Stimulated activated CD4-positive, alpha-beta T cell treated with anti-CD3 and anti-CD28 coated beads, Interleukin-4, amount 100 ng/mL, for 48 hours (primary cell): ENCODE measurements around the gene RAB3C.
"Not testable (repeated sequence)": the region's sequence is repeated elsewhere in the genome, so short reads cannot be mapped to it uniquely, and the experiment has no call there.

ENCODE experiments used
- DNase-seq, 2 donors: peaks; one replicate each; pipeline ENCODE4 v3.0.0-alpha.2; 2020; ENCODE audit warnings: low read depth in 2 of 2

Gene RAB3C

DNA sequence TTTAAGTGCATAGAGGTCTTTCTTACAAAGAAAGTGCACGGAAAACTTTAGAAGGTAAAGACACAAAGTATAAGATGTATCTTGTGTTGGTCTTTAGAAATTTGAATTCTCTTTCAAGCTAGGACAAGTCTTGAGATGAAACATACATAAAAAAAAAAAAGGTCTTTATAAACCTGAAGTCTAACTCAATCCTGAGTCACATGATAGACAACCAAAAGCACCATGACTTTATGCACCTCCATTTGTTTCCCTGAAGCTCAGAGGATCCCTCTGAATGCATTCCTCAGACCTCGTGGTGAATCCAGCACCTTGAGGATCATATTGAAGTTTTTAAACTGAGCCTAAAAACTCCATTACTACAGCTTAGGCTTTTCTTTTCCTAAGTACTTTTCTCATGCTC, 91.8 kb downstream of the RAB3C start:
- DNase-seq: no peak

- no peak for DNase-seq
Observed at GRCh38 chr5:58675341-58675740, 92.5 kb downstream of the RAB3C start.

- DNase-seq: no peak
Observed at GRCh38 chr5:58677650-58678049, 94.8 kb downstream of the RAB3C start.

GRCh38 chr5:58680503-58680902, 97.6 kb downstream of the RAB3C start:
- DNase-seq: no peak

DNA sequence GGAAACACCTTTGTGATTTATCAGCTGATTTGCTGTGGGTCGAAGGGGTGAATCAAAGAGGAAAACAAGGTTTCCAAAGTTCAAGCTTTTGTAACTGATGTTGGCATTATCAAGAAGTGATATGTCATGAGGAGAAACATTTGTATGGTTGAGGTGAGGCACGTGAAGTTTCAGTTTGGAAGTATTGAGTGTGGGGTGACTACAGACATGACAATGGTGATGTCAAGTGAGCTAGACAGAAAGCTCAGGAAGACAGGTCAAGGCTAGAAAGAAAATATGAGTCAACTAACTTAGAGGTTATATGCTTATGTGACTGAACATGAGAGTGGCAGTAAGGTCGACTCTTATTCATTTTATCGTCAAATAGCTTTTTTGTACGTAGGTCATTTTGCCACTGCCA, 99.1 kb downstream of the RAB3C start:
- DNase-seq: no peak

DNA sequence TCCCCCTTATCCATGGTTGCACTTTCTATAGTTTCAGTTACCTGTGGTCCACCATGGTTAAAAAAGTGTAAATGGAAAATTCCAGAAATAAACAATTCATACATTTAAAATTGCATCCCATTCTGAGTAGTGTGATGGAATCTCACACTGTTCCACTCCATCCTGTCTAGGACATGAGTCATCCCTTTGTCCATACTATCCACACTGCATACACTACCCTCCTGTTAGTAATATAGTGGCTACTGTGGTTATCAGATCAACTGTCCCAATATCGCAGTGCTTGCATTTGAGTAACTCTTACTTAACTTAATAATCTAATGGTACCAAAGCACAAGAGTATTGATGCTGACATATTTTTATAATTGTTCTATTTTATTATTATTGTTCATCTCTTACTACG, 100.7 kb downstream of the RAB3C start:
- DNase-seq: no peak

DNA sequence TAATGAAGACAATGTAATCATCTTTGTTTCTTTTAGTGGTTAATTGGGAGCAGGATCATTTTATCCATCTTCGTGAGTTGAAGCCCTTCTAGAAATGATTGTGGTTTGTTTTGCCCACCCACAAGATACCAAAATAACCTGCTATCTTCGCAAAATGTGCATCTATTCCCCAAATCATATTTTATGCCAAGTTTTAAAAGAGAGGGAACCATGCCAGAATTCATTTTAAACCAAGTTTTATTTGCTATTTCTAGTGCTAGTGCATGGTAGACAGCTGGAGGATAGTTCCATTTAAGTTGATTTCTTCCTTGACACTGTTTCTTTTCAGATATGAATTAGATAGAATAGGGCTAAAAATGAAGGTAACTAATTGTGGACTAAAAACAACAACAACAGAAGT, 104.2 kb downstream of the RAB3C start:
- DNase-seq: no peak

GRCh38 chr5:58687595-58687994, 104.7 kb downstream of the RAB3C start:
- no peak for DNase-seq

DNA sequence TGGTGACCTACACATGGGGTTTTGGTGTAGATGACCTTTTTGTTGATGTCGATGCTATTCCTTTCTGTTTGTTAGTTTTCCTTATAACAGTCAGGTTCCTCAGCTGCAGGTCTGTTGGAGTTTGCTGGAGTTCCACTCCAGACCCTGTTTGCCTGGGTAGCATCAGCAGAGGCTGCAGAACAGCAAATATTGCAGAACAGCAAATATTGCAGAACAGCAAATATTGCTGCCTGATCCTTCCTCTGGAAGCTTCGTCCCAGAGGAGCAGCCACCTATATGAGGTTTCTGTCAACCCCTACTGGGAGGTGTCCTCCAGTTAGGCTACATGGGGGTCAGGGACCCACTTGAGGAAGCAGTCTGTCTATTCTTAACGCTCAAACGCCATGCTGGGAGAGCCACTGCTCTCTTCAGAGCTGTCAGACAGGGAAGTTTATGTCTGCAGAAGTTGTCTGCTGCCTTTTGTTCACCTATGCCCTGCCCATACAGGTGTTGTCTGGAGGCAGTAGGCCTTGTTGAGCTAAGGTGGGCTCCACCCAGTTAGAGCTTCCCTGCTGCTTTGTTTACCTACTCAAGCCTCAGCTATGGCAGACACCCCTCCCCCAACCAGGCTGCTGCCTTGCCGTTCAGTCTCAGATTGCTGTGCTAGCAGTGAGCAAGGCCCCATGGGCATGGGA, 116.3 kb downstream of the RAB3C start:
- DNase-seq: not testable (repeated sequence)

- DNase-seq: no peak
Observed at GRCh38 chr5:58699762-58700118, 116.9 kb downstream of the RAB3C start.

DNA sequence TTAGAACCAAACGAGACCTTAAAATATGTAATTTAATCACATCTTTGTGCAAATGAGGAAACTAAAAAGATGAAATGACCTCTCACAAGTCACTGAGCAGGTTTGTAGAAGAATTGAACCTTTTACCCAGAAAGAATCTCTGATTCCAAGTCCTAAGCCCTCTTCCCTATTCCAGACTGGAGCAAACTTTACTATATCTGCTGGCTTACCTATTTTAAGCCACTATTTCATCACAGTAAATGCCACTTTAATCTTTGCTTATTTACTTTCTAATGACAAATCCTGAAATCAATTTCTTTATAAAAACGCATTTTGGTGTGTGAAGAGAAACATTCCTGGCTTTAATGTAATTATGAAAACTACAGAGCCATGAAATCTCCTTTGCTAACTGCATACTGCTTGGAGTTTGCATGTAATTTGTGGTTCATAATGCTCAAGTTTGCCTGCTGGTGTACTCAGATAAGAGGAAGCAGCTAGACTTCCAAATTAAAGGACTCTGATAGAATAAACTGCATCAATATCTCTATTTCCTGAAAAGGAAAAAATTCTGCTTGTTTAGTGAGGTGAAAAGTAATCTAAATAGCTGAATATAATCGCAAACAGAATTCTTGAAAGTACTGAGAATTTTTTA, 121.2 kb downstream of the RAB3C start:
- no peak for DNase-seq

- DNase-seq: no peak
Observed at GRCh38 chr5:58706736-58707135, 123.9 kb downstream of the RAB3C start.

- no peak for DNase-seq
Observed at GRCh38 chr5:58708456-58708855, 125.6 kb downstream of the RAB3C start.

- DNase-seq: not testable (repeated sequence)
Observed at GRCh38 chr5:58710425-58710824, 127.5 kb downstream of the RAB3C start.

- DNase-seq: no peak
Observed at GRCh38 chr5:58710871-58711270, 128.0 kb downstream of the RAB3C start.

DNA sequence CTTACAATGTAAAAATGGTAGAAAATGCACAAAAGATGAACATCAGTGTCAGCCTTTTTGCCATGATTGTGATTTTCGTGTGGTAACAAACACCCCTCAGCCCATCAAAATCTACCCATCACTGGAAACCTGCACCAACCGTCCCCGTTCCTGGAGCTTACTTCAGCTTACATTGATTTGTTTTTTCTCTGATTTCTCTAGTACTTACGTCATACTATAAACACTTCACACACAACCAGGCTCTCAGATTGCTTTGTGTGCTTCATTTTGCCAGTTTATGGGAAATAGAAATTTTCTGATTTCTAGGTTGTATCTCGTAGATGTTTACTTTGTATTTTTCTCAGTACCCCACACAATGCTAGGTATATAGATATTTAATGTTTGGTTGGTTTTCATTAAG, 129.1 kb downstream of the RAB3C start:
- DNase-seq: no peak

GRCh38 chr5:58714046-58714445, 131.2 kb downstream of the RAB3C start:
- DNase-seq: no peak

DNA sequence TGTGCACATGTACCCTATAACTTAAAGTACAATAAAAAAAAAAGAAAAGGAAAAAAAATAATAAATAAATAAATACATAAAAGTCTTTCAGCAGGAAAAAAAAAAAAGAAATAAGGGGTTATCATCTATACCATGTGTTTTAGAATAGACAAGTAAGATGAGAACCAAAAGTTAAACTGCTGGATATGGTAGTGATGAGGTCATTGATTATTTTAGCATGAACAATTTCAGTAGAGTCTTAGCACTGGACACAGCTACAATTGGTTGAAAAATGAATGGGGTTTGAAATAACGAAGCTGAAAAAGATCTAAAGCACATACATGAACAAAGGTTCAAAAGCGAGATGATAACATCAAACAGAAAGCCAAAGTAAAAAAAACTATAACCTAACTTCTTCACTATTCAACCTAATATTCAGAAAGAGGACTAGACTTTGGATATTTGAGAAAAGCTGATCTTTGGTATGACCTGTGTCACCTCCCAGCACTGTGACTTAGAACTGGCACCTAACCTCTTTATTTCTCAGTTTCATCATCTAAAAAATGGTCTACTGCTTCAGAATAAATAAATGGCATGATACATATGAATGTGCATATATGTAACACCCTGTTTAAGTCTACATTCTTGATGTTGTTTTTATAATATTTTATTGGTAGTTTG, 133.3 kb downstream of the RAB3C start:
- no peak for DNase-seq

- DNase-seq: no peak
Observed at GRCh38 chr5:58716713-58717112, 133.8 kb downstream of the RAB3C start.

GRCh38 chr5:58717303-58718007, 134.6 kb downstream of the RAB3C start:
- no peak for DNase-seq

DNA sequence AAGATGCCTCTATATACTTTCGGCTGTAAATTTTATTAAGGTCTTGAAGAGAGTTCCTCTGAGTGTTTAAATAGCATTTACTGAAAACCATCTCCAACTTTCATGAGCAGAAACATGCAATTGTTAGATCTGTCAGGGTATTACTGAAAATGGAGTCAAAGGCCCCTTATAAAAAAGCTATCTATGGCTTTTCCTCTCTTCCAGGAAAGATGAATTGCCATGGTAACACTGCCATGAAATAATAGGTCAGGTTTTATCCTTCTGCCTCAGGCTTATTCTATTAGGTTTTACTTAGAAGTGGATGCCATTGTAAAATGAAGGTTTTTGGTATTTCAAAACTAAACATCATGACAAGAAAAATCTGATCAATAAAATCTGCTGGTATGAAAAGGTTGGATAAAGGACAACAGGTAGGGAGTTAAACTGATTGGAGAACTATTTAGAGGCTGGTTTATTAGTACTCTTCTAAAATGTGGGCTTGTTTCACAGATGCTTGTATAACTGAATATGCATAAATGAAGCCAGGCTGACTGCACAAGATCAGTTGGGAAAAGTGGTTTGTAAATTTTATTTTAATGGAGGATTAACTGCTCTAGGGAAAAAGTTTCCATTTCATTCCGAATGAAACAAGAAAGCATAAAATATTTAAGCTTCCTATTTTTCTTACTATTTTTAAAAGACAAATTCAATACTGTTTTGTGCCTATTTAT, 135.5 kb downstream of the RAB3C start:
- no peak for DNase-seq

DNA sequence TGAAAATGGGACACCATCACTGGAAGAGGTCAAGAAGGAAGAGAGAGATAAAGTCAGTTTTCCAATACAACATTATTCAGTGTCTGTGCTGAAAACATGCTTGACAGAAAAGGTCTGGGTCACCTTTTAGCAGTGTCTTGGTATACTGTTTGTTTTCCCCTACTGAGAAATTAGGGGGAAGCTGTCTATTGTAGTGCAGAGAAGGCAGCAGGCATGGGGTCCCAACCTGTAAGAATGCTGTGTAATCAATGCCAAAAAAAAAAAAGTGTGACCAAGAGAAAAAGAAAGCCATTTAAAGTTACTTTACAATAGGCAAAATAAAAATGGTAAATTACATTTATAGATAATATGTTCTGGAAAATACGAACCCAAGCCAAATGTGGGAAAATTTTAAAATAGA, 139.3 kb downstream of the RAB3C start:
- no peak for DNase-seq
